ENCODE data around the gene CCDC150.

Gene CCDC150

DNA sequence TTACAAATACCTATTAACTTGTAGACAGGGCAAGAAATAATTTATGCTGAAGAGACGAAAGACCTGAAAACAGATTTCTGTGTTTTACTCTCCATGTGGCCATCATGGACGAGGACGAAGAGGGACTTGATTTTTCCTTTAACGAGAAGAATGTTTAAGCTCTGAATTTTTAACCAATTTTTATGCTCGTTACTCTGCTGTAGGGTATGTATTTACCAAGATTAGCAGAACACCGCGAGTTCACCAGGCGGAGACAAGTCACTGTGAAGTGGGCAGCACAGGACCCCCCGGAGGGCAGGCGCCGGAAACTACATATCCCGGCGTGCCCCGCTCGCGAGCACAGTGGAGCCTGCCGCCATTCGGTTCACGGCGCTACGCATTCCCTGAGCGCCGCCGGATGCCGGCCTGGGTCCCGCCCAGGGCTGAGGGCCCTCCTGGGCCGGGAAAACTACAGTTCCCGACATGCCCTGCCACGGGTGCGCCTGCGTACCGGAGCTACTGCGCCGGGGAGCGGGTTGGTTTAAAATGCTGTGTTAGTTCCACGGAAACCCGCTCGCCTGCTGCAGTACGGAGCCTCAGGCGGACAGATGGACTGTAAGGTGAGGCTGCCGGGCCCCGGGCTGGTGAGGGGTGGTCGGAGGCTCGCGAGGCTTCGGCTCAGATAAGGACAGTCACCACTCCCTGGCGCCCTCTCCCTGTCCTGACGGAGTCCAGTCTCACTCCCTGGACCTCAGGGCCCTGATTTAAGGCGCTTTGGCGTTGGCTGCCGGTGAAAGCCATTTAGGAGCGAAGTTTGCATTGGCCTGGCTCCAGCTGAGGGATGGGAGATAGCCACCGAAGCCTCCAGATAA lies at the start of gene CCDC150:
CCDC150 (plus strand) TSS at position 536 of the 851 bp plus-strand sequence; CDS start at position 588, 52 bp downstream.
- ChIA-PET POLR2A (no interaction called here), CTCF (interaction anchor here (1.1 to 1.9 kb wide), 2 partner anchors 27 to 80 kb away, joined by 3 to 6 read pairs; no protein-coding TSS in a partner anchor)
- TF ChIP-seq CTCF (IDR thresholded peaks at IDR 0.05; ENCODE audit: insufficient read depth, low read length, missing control alignments) = peak; percentile 52
- peak within 1 kb of the TSS; percentile 89 for H3K4me3 ChIP-seq (ENCODE audit: low read depth, low read length)
- peak; percentile 53 for DNase-seq (ENCODE audit: low read depth, low spot score)

GRCh38 chr2:196590286-196590685 lies 49.2 kb upstream of the CCDC150 start:
- CTCF ChIA-PET = interaction anchor here (1.1 kb wide), 1 partner anchor 8 kb away, joined by 3 read pairs; no protein-coding TSS in a partner anchor
- DNase-seq (ENCODE audit: low read depth, low spot score) = no peak
- POLR2A ChIA-PET = interaction anchor here (0.5 kb wide), 1 partner anchor 24 kb away, joined by 5 read pairs; no protein-coding TSS in a partner anchor
- TF ChIP-seq CTCF (IDR thresholded peaks at IDR 0.05; ENCODE audit: insufficient read depth, low read length, missing control alignments) = no peak
- no peak overlapping the region for H3K4me3 ChIP-seq (ENCODE audit: low read depth, low read length)

DNA sequence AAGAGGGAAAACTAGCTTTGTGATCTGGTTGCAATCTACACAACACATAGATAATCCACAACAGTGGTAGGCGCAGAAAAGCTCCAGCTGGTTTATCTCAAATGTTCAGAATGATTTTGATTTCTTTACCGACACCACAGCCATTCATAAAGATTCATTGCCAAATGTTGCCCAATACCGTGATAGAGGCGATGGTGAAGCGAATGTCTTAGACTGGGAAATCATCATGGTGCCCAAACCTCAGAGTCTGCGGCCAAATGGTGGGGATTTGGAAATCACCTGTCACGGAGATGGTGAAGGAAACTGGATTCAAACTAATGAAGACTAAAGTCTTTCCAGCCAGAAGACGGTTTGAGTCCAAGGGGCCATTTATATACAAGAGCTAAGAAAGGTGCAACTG lies 48.5 kb upstream of the CCDC150 start:
- no peak overlapping the region for H3K4me3 ChIP-seq (ENCODE audit: low read depth, low read length)
- TF ChIP-seq CTCF (IDR thresholded peaks at IDR 0.05; ENCODE audit: insufficient read depth, low read length, missing control alignments) = no peak
- DNase-seq (ENCODE audit: low read depth, low spot score) = no peak
- POLR2A ChIA-PET = no interaction called here
- CTCF ChIA-PET = interaction anchor here (1.1 to 2.6 kb wide), 3 partner anchors 9 to 160 kb away, joined by 3 to 8 read pairs (median 5); no protein-coding TSS in a partner anchor

- H3K4me3 ChIP-seq (ENCODE audit: low read depth, low read length) = no peak overlapping the region
- ChIA-PET CTCF (interaction anchor here (0.7 to 2.6 kb wide), 7 partner anchors 10 to 297 kb away, joined by 3 to 8 read pairs (median 4); no protein-coding TSS in a partner anchor), POLR2A (interaction anchor here (0.8 kb wide), 1 partner anchor 9 kb away, joined by 4 read pairs; no protein-coding TSS in a partner anchor)
- TF ChIP-seq CTCF (IDR thresholded peaks at IDR 0.05; ENCODE audit: insufficient read depth, low read length, missing control alignments) = no peak
- no peak for DNase-seq (ENCODE audit: low read depth, low spot score)
These were observed 47.9 kb upstream of the CCDC150 start for GRCh38 chr2:196591621-196592022.

- ChIA-PET CTCF (interaction anchor here (0.7 to 2.6 kb wide), 9 partner anchors 9 to 298 kb away, joined by 3 to 8 read pairs (median 3); no protein-coding TSS in a partner anchor), POLR2A (interaction anchor here (0.8 to 1.0 kb wide), 4 partner anchors 8 to 192 kb away, joined by 3 to 5 read pairs (median 4); no protein-coding TSS in a partner anchor)
- no peak for DNase-seq (ENCODE audit: low read depth, low spot score)
- peak overlapping the region; percentile 82 for H3K4me3 ChIP-seq (ENCODE audit: low read depth, low read length)
- TF ChIP-seq CTCF (IDR thresholded peaks at IDR 0.05; ENCODE audit: insufficient read depth, low read length, missing control alignments) = peak; percentile 30
These were observed 47.1 kb upstream of the CCDC150 start for GRCh38 chr2:196592331-196592910.
